GM20431 (cell line): ENCODE data around the gene ACVR2A.

Source experiments
- in situ Hi-C: fragments of 300-500 bp; cut with MseI, MboI; formaldehyde crosslinking; loops from one replicate; pipeline ENCODE4 v1.15.0; 2020; ENCODE audit warnings: low sequenced_read_pairs; ENCODE audit not compliant: unreplicated experiment

The ACVR2A gene

DNA sequence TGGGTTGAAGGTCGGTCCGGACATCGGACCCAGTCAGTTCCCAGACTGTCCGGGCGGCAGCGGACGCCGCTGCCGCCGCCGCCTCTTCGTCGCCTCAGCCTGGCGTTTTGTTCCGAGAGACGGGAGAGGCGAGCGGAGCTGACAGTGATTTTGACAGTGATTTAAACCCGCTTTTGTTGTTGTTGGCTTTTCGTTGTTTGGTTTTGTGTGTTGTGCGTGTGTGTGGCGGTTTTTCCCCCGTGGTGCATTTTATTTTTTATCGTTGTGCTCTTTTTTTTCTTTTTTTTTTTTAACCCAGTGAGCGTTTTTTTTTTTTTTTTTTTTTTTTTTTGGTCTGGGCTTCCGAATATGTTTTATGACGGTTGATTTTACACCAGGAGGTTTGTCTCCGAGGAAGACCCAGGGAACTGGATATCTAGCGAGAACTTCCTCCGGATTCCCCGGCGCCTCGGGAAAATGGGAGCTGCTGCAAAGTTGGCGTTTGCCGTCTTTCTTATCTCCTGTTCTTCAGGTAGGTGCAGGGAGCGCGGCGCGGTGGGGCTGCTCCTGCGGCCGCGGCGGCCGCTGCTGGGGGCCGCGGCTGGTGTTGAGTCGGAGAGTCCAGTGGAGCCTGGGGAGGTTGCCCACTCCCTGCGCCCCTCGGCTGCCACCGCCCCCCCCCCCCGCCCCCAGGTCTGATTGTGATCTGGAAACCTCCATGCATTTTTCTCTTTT lies at the start of gene ACVR2A:
Gene ACVR2A, plus strand, starts transcription at position 333 of the 714 bp plus-strand sequence. Its CDS starts 124 bp downstream, at position 457.
- in situ Hi-C loops = no loop called here

- in situ Hi-C loops = no loop called here
Observed at GRCh38 chr2:147800316-147800715, 44.5 kb upstream of the ACVR2A start.

DNA sequence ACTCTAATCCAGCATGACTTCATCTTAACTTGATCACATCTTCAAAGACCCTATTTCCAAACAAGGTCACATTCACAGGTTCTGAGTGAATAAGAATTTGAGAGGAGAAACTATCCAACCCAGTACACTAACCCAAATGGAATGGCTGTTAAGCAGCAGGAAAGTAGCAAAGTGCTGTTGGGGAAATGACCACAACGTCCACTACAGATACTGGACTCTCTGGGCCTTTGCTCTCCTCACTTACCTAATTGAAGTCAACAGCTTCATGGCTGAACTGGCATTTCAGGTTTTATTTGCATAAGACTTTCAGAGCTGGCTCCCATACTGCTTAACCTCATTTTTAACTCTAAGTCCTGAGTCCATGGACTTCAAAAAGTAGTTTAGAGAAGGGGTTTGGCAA lies 38.0 kb upstream of the ACVR2A start:
- in situ Hi-C loops = no loop called here

GRCh38 chr2:147808520-147808919 lies 36.3 kb upstream of the ACVR2A start:
- in situ Hi-C loops = no loop called here

DNA sequence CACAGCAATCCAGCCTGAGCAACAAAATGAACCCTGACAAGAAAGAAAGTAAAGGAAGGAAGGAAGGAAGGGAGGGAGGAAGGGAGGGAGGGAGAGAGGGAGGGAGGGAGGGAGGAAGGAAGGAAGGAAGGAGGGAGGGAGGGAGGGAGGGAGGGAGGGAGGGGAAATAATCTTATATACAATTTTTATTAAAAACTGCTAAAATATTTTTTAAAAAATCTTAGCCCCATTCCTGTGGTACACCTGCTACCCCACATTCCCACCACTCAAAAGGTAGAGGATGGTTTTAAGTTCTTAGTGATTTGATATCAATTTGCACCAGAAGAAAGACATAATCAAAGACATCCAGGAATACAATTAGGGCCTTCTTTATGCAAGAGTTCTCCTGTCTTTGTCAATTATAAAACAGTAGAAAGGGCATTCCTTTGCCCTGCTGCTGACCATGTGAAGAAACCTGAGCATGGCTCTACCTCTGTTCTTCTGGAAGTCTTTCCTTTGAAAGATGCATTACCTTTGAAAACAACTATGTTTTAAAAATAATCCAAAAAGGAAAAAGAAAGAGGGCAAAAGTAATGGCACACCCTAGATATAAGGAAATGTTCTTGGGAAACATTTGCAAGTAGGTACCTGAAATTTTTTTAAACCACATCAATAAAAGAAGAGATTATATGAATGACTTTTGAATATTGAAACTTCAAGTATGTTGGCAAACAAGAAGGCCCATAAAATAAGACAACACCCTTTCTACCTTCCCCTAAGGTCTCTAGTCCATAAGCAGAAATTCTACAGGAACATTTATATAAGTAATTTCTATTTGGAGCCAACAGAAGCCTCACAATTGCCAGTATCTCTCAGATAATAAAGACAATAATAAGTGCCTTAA lies 33.7 kb upstream of the ACVR2A start:
- in situ Hi-C loops = no loop called here

DNA sequence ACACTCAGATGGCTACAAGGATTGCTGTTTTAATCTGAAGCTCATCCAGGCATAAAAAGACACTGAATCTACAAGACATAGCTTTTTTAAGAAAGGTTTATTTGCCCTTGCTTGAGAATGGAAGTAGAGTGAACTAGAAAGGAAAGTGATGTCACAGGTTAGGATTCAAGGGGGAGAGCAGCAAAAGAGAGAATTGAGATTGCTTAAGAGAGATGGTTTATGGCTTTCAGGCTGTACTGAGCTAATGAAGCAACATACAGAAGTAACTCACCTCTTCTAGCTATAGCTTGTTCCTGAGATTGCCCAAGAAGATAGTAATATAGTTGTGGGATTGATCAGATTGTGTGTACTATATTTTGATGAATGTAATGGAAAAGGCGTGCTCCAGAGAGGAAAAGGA lies 26.1 kb upstream of the ACVR2A start:
- in situ Hi-C loops = no loop called here

GRCh38 chr2:147824620-147825019 lies 20.2 kb upstream of the ACVR2A start:
- in situ Hi-C loops = no loop called here

DNA sequence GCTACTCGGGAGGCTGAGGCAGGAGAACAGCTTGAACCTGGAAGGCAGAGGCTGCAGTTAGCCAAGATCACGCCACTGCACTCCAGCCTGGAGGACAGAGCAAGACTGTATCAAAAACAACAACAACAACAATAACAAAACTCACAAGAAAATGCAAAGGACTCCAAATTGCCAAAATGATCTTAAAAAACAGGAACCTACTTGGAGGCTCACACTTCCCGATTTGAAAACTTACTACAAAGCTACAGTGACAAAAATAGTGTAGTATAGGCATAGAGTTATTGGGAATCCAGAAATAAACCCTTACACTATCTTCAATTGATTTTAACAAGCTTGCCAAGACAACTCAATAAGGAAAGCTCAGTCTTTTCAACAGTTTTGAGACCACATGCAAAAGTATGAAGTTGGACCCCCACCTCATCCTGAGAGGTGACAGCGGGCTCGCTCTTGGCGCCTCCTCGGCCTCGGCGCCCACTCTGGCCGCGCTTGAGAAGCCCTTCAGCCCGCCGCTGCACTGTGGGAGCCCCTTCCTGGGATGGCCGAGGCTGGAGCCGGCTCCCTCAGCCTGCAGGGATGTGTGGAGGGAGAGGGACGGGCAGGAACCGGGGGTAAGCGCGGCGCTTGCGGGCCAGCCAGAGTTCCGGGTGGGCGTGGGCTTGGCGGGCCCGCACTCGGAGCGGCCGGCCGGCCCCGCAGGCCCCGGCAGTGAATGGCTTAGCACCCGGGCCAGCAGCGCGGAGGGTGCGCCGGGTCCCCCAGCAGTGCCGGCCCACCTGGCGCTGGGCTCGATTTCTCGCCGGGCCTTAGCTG lies 18.3 kb upstream of the ACVR2A start:
- in situ Hi-C loops = no loop called here

GRCh38 chr2:147827088-147827375 lies 17.8 kb upstream of the ACVR2A start:
- in situ Hi-C loops = no loop called here

GRCh38 chr2:147829106-147829505 lies 15.7 kb upstream of the ACVR2A start:
- in situ Hi-C loops = no loop called here

DNA sequence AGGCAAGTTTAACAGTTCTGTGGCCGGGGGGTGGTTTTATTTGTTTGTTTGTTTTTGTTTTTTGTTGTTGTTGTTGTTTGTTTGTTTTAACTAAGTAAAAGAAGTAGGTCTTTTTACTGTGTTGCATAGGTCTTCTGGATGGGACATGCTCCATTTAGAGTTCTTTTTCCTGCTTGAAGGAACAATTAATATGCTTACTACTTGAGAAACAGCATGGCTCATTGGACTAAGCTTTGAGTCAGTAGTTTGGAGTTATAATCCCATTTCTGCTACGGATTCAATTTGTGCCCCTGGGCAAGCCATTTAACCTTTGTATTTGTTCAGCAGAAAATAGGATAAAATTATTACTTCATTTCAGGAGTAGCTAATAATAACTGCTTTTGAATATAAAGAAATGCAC lies 8.7 kb upstream of the ACVR2A start:
- in situ Hi-C loops = no loop called here

GRCh38 chr2:147843391-147843863 lies 1.4 kb upstream of the ACVR2A start:
- in situ Hi-C loops = no loop called here

- in situ Hi-C loops = no loop called here
Observed at GRCh38 chr2:147843864-147844696, 749 bp upstream of the ACVR2A start.

DNA sequence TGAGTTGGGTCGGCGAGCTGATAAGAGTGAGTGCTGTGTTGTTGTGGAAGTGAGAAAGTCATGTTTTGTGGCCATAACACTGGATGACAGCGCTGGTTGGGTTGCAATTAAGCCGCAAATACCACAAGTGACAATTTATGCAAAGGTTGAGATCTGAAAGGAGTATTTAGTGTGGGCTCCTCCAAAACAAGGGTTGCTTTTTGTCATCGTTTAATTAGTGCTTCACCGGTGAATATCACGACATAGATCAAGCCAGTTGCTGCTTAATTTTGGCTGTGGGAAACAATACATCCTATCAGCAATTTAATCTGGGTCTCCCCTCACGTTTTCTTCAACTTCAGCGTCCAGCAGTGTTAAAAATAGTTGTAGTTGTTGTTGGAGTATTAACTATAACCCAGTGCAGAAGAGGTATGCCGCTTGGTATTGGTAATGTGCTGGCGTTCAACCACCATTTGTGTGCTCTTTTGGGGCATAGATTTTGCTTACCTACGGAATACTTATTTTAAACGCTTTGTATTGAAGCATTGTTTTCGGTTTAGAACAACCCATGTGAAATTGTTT lies 662 bp downstream of the ACVR2A start:
- in situ Hi-C loops = no loop called here

DNA sequence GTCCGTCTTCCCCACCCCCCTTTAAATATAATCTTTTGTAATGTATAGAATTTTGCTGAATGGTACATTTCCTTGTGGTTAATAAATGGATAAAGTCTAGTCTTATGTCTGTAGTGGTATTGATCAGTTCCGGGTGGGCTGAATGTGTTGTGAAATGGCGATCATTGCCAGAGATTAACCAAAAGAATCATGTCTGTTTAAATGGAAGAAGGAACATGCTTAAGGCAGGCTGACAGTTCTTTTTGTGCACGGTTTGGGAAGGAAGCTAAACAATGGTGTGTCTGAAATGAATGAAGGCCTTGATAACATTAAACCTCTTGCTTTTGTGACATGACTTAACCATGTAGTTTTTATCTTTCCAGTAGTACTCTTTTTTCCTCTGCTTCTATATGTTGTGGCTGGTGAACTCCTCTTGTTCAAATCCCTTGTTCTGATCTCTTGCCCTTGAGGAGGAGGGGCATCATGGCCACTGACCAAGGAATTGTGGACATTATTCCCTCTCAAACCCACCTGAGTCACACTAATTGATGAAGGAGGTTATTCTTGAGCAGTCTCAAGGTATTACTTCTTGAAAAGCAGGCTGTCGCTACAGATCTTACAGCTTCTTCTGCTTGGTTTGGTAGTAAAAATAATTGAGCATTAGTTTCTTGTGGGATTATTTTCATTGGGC lies 1.7 kb downstream of the ACVR2A start:
- in situ Hi-C loops = no loop called here

DNA sequence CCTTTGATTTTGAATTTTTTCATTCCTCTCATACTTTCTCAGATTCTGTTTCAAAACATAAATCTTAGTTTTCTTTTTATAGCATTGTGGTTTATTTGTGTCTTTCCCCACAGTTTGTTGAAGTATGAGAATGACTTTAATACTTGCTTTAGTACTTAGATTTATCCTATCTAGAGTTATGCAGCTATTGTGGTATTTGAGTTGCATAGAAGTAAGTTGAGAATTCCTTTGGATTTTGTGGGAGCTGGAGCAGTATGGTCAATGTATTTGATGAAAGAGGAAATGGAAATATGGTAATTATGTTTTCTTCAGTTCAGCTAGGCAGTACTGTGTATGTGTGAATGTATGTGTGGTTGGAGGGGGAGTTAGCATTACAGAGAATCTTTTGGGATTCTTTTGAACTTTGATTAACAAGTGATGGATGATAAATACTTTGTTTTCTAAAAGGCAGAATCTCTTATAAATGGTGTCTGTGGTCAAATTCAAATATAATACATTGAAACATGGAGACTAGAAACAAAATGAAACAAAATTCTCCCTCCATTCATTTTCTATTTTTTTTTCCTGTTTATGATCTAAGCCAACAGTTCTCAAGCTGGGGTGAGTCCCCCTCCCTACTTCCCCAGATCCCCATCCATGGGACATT lies 3.0 kb downstream of the ACVR2A start:
- in situ Hi-C loops = no loop called here

- in situ Hi-C loops = no loop called here
Observed at GRCh38 chr2:147850838-147851237, 6.0 kb downstream of the ACVR2A start.

DNA sequence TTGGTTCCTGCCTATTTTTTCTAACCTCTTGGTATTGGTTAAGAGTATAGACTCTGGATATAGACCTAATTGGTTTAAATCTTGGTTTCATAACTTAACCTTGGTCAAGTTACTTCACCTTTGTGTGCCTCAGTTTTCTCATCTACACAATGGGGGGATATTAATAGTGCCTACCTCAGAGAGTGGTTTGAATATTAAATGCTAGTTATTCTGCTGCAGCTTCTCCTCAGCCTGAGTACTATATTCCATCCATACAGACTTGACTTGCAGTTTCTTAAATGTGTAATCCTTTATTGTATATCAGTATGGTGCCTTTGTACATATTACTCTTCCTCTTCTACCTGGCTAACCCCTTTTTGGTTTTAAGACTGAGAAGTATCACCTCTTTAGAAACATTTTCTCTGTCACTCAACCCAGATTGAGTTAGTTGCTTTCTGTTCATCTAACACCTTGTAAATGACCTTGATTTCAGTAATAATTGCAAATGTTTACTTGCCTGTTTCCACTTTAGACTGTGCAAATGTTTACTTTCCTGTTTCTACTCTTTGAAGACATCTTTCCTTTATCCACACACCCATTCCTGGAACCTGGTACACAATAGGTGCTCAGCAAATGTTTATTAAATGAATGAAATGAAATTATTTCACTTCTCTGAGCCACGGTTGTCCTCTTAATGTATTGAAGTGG lies 6.6 kb downstream of the ACVR2A start:
- in situ Hi-C loops = no loop called here
